DLD1 (cell line): ENCODE data around the gene USP25.

ENCODE experiments used
- in situ Hi-C: cut with HindIII; loops from 2 replicates; pipeline ENCODE4 v1.10.0; 2017; ENCODE audit warnings: low sequenced_read_pairs

The USP25 gene

DNA sequence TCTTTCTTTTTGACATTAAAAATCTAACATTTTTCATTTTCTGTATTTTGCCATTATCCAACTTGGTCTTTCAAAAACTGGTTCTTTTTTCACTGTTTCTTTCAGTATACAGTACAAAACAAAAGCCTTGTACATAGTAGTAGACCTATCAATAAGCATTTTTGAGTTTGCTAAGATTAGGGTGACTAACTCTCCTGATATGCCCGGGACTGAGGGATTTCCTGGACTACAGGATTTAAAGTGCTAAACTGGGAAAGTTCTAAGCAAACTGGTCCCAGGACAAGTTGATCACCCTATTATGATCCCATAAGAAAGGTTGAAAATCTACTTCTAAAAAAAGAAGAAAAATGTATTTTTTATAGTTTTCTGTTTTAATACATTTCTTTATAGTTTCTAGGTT is 120.9 kb downstream of the USP25 start:
- in situ Hi-C loops: no loop called here

DNA sequence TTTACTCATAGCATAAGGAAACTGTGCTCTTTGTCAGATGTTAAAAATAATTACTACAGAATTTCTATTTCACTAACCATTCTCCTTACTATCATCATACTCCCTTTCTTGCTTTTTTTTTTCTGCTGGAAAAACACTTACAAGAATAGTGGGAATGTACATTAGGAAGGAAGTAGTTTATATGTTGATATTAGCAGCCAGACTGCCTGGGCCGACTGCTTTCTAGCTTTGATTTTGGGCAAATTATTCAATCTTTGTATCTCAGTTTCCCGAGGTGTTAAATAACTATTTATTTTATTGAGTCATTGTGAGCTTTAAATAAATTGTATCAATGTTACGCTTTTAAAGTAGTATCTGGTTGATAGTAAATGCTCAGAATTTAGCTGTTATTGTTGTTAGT is 122.4 kb downstream of the USP25 start:
- in situ Hi-C loops: no loop called here

DNA sequence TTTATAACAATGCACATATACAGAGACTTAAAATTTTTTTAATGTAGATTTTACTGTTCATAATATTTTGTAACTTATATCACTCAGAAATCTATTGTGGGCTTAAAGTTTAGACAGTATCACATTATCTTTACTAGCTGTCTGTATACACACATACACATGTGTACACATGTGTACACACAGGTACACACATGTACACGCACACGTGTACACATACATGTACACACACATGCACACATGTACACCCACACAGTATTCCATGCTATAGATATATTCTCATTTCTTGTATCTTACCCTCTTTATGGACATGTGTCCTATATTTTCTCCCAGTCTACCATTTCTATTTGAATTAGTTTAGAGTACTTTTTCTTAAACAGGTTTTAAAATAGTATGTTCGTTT is 123.3 kb downstream of the USP25 start:
- in situ Hi-C loops: no loop called here

DNA sequence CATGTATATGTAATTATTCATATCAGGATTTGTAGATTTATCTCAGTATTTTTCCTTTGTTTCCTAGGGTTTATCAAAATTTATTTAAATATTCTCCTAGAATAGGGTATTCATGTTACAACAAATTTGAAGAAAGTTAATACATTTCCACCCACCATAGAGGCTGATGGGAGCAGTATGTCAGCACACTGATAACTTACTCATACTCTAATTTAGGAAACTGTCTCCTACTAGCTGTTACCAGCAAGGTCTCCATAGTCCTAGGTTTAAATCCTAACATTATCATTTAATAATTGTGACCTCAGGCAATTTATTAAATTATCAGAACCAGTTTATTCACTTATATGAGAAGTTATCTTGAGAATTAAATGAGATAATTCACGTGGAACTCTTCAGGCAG is 127.0 kb downstream of the USP25 start:
- in situ Hi-C loops: no loop called here

DNA sequence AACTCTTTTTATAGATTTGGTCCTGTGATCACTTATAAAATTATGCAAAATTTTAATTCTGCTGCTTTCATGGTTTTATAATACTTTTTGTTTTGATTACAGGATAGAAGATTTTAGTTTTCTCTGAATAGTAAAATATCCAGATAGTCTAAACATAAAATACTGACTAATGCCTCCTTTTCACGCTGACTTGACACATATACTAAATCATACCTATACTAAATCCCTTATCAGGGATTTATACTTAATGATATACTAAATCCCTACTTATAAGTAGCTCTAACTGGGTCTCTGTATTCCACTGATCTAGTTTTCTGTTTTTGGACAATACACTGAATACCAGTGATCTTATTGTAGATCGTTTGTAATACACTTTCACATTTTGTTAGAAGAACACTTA is 128.0 kb downstream of the USP25 start:
- in situ Hi-C loops: no loop called here

DNA sequence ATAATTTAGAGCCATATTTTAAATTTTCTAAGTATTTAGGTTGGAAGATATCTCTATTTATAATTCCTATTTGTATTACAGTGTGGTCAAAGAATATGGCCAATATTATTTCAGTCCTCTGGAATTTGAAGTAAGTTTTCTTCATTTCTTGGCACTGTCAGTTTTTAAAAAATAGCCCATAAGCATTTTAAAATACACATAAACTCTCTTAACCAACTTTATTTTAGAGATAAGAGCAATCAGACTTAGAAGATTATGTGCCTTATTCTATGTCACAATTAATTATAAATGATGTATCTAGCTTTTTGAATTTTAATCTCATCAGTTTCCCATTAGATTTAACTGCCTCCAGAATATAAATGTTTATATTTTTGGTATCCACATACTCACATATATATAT is 130.8 kb downstream of the USP25 start:
- in situ Hi-C loops: no loop called here

DNA sequence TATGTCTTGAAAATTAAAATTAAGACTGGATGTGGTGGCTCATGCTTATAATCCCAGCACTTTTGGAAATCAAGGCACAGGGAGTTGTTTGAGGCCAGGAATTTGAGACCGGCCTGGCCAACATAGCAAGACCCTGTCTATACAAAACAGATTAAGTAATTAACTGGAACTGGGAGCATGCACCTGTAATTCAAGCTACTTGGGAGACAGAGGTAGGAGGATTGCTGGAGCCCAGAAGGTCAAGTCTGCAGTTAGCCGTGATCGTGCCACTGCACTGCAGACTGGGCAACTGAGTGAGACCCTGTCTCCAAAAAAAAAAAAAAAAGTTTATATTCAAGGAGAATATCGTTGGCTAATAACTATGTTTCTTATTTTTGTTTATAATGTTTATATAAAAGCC is 139.2 kb downstream of the USP25 start:
- in situ Hi-C loops: no loop called here

DNA sequence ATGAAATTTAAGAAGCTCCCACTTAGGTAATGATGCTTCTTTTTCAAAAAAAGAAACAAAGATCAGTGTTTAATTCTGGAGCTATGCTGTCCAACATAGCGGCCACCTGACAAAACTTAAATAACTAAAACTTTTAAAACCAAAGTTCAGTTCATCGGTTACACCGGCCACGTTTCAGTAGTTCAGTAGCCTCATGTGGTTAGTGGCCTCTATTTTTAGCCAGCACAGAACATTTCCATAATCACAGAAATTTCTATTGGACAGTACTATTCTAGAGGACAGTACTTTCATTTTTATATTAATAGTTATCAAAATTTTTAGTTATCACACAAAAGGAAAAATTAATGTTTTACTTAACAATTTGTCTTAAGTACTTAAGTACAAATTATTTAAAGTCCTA is 141.0 kb downstream of the USP25 start:
- in situ Hi-C loops: no loop called here

DNA sequence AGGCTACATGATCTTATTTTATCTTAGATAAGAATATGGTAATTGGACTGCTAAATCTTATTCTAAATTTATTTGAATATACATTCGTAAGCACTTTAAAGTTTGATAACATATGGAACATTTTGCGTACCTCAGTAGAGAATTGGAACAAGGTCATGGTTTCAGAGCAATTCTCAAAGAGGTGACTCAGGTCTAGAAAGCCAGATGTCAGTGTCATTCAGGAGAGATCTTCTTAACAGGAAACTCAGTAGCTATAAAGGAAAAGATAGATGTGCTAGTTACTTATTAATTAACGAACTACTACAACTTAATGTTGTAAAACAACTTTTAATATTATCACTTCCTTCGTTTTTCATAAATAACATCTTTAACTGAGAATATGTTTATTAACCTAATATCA is 142.5 kb downstream of the USP25 start:
- in situ Hi-C loops: no loop called here

DNA sequence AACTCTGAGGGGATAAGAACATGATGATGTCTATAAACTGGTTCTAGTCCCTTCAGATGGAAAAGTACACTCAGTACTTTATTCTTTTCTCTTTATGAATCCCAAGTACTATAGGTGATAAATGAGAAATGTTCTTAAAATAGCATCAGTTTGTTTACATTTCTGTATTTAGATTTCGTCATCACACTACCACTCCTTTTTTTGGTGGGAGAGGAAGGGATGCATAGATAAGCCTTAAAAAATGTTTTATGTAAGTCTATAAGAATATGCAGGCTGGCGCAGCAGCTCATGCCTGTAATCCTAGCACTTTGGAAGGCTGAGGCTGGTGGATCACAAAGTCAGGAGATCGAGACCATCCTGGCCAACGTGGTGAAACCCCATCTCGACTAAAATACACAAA is 144.8 kb downstream of the USP25 start:
- in situ Hi-C loops: no loop called here

DNA sequence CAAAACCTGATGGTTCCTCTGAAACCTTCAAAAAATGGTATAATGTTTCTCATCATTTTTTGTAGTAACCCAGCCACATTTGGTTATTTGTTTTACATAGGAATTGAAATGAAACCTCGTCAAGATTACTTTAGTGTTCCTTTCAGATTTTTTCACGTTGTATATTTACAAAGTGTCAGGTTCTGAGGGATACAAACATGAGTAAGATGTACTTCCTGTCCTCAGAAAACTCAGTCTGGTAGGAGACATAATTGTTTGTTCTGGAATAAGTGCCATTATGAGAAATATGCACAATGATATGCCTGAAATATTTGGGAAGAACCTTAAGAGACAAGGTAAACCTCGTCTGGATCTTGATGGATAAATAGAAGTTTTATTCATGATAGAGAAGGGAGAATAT is 145.5 kb downstream of the USP25 start:
- in situ Hi-C loops: no loop called here

DNA sequence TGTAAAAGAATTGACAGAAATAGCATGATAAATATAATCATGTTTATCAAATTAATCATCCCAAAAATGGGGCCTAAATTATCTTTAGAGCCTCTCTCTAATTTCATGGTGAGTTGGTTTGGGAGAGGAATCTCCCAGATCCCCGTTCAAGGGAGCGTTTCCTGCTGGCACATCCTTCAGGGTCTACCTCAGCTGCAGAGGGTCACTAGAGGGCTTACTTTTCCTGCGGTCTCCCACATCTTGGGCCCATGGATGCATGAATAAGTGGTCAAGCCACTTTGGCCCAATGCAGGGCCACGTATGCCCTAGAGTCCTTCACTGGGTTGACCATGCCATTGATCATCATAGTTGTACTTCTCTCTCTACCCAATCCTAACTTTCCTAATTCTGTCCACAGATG is 164.1 kb downstream of the USP25 start:
- in situ Hi-C loops: no loop called here

DNA sequence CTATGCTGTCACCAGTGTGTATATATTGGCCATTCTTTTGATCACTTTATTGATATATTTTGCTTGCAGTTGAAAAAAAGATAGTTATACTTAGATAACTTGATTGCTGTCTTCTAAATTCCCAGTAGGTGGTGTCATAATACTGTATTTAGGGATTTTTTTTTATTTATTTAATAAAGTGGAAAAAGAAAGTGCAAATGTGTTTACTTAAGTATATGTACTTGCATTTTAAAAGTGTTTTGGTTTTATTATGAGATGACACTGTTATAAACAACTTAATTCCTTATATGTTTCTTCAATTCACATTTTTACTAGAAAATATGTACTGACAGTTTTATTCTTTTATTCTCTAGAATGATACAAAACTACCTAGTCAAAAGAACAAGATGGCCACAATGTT is 164.8 kb downstream of the USP25 start:
- in situ Hi-C loops: no loop called here

DNA sequence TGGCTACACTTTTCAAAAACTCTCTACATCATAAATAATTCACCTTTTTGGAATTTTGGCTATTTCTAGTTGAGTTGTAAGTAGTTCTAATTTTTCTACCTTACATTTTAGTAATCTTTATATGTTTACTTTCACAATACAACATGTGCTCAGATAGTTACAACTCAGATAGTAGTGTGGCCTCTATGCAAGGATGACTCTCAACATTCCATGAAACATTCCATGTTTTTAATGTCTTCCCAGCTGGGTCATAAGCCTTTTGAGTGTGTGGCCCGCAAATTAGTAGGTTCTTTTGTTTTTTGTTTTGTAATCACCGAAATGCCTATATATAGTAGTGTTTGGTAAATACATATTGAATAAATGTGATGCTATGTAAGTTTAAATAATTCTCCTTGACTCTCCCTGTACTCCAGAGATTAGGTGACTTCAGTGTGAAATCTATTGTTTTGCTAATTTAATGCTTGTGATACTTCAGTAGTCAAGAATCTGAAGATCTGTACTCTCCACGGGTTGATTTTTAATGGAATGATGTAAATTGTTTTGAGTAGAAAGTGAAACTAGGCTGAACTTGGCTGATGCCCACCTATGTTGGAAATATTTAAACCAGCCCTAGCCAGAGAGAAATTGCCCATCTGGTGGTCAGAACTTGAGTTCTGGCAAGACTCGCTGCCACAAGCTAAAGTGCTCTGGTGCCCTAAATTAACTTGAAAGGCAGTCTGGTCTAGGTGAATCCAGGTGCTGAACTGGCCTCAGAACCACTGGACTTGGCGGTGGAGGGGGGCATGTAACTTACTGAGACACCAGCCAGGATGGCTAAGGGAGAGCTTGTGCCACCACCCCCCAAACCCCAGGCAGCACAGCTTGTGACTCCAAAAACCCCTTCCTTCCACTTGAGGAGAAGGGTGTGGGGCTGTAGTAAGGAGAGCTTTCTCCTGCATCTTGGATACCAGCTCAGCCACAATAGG is 165.6 kb downstream of the USP25 start:
- in situ Hi-C loops: no loop called here

DNA sequence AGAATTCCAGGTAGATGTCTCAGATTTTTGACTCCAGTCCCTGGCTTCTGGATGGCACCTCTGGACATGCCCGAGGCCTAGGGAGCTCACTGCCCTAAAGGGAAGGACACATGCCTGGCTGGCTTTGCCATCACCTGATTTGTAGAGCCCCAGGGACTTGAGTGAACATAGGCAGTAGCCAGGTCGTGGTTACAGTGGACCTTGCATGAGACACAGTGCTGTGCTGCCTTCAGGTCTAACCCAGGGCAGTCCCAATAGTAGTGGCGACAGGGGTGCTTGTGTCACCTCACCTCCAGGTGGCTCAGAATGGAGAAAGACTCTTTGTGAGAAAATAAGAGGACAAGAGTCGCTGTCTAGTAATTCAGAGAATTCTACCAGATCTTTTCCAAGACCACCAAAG is 166.7 kb downstream of the USP25 start:
- in situ Hi-C loops: no loop called here

DNA sequence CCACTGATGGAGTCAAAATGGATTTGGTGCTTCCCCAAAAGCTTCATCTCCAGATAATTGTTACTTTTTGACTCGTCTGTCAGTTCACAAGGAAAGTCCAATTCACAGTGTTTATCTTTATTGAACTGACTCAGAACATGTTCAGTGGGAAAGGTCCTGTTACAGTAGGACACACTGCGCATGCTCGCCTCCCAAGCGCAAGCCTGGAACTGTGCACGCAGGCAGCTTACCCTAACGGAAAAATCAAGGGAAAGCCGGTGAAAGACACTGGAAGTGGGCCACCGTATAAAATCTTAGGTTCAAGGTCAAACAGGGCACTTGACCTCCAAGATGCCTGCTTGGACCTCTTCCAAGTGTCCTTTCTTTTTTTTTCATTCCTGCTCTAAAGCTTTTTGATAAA is 174.6 kb downstream of the USP25 start:
- in situ Hi-C loops: no loop called here

DNA sequence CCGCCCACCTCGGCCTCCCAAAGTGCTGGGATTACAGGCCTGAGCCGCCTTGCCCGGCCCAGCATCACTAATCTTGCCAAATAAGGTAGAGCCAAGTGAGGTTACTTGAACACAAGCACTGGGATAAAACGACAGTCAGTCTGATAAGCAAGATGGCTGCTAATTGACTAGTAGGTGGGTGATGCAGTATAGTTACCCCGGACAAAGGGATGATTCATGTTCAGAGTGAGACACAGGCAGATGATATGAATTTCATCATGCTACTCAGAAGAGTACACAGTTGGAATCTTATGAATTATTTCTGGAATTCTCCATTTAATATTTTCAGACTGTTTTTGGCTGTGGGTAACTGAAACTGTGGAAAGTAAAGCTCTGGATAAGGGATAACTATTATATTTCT is 178.4 kb downstream of the USP25 start:
- in situ Hi-C loops: no loop called here

DNA sequence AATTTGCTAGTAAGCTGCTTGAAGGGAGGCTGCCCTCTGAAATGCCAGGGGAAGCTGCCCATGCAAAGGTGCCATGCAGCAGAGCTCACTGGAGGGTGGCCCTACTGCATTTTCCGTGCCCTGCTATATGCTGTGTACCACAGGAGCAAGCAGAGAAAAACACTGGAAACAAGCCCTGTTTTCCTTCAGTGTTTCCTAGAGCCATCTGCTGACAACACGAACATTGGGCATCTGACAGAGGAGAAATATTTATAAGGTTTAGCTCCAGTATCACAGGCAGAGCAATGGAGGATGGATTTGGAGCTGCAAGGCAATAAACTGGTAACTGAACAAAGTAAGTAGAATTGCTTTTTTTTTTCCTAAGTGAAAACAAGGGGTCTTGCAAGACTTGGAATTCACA is 198.4 kb downstream of the USP25 start:
- in situ Hi-C loops: no loop called here

DNA sequence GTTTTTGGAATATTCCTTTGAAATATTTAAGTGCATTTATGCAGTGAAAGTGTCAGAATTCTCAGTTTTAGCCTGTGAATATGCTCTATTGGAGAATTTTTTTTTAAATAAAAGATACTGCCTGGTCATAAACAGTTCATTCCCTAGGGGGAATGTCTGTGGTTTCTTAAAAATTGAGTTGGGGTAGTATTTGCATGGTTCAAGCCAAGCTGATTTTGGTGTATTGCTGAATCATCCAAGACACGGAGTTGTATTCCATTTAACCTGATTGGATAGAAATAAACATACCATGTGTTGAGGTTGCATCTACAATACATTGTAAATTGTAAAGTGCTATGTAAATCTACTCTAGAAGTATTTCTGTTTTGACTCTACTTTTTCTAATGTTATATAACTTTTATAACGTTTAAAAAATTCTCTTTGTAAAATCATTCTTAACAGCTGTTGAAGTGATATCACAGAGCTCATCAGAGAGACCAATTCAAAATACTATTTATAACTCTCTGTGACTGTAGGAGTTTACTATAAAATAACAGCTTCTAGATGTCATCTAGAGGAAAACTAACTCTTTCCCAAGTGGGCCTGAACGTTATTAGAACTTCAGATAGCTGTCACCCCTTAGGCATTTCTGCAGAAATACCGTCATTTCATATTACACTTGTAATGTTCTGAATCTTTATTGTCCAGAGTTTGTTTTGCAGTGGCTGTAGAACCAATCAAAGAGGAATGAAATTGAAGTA is 199.1 kb downstream of the USP25 start:
- in situ Hi-C loops: no loop called here

DNA sequence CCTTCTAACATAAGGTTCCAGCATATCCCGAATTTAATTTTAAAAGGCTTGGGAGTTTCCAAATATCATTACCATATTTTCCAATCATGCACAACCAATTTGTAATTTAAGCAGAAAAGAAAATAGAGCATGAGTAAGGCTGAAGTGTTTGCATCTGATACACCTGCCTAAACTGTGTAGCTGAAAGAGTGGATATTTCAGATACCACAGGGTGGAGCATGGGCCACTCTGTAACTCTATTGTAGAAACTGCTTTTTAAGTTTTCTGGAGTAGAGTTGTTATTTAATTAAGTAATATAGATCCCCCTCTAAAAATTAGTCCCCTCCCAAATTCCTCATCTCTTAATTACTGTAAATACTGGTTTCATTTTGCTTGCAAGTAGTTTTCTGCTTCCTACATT is 199.8 kb downstream of the USP25 start:
- in situ Hi-C loops: no loop called here
